IMR-90 (cell line): ENCODE data around the gene KIAA1328.

Experiments
- CTCF ChIP-seq: conservative IDR thresholded peaks from 2 replicates; pipeline ENCODE4 v1.5.1; 2012; ENCODE audit warnings: mild to moderate bottlenecking, low read depth, low read length, improper control_type of control experiment
- ELK1 ChIP-seq: fragments of 150-350 bp; IDR thresholded peaks from 2 replicates; pipeline ENCODE4 v1.6.1; 2016; ENCODE audit warnings: low read depth, mild to moderate bottlenecking, low read length, moderate library complexity, borderline replicate concordance
- MXI1 ChIP-seq: IDR thresholded peaks from 2 replicates; pipeline ENCODE4 v1.6.1; 2012; ENCODE audit warnings: low read depth, mild to moderate bottlenecking, low read length, moderate library complexity, borderline replicate concordance
- POLR2A ChIP-seq: IDR thresholded peaks from 2 replicates; pipeline ENCODE4 v1.6.1; 2012; ENCODE audit warnings: mild to moderate bottlenecking, low read depth, low read length

GRCh38 chr18:36900466-36900865, 71.5 kb downstream of the KIAA1328 start:
- TF ChIP-seq CTCF (no peak), MXI1 (no peak), POLR2A (no peak), ELK1 (no peak)
